GM18909 (cell line): ENCODE results near the gene ICA1.
"Not testable (repeated sequence)": the region's sequence is repeated elsewhere in the genome, so short reads cannot be mapped to it uniquely, and the experiment has no call there.

Source experiments
- ATAC-seq: cut with Tn5 transposase; IDR thresholded peaks from one replicate; pipeline ENCODE4 v1.9.1; 2021; ENCODE audit warnings: mild to moderate bottlenecking; ENCODE audit not compliant: unreplicated experiment, poor library complexity

ICA1 gene

GRCh38 chr7:8261711-8262695 lies at the start of gene ICA1:
Gene ICA1, minus strand, starts transcription at chr7:8262167. Its CDS starts 26,241 bp downstream, at chr7:8235926.
- ATAC-seq, result peak; percentile 67

- no peak for ATAC-seq
Observed at GRCh38 chr7:8310876-8311275, 48.9 kb upstream of the ICA1 start.

GRCh38 chr7:8305625-8306388 lies 43.8 kb upstream of the ICA1 start:
- ATAC-seq, result no peak

- ATAC-seq, result no peak
Observed at GRCh38 chr7:8305104-8305503, 43.1 kb upstream of the ICA1 start.

GRCh38 chr7:8303904-8304528 lies 42.0 kb upstream of the ICA1 start:
- ATAC-seq, result no peak

- ATAC-seq, result not testable (repeated sequence)
Observed at GRCh38 chr7:8297023-8297422, 35.1 kb upstream of the ICA1 start.

GRCh38 chr7:8296362-8296659 lies 34.3 kb upstream of the ICA1 start:
- no peak for ATAC-seq

- peak; percentile 99 for ATAC-seq
Observed at GRCh38 chr7:8295638-8296361, 33.8 kb upstream of the ICA1 start.

GRCh38 chr7:8291397-8292141 lies 29.6 kb upstream of the ICA1 start:
- ATAC-seq, result no peak

- no peak for ATAC-seq
Observed at GRCh38 chr7:8290645-8291308, 28.8 kb upstream of the ICA1 start.

GRCh38 chr7:8286118-8286517 lies 24.2 kb upstream of the ICA1 start:
- ATAC-seq, result no peak

- no peak for ATAC-seq
Observed at GRCh38 chr7:8285155-8285554, 23.2 kb upstream of the ICA1 start.

GRCh38 chr7:8284606-8285005 lies 22.6 kb upstream of the ICA1 start:
- ATAC-seq, result no peak

- no peak for ATAC-seq
Observed at GRCh38 chr7:8283968-8284367, 22.0 kb upstream of the ICA1 start.

- no peak for ATAC-seq
Observed at GRCh38 chr7:8282871-8283270, 20.9 kb upstream of the ICA1 start.

GRCh38 chr7:8282162-8282561 lies 20.2 kb upstream of the ICA1 start:
- ATAC-seq, result no peak

GRCh38 chr7:8278183-8278582 lies 16.2 kb upstream of the ICA1 start:
- ATAC-seq, result no peak

GRCh38 chr7:8277394-8277982 lies 15.5 kb upstream of the ICA1 start:
- no peak for ATAC-seq

- no peak for ATAC-seq
Observed at GRCh38 chr7:8274589-8274988, 12.6 kb upstream of the ICA1 start.
